ENCODE results near the gene PSMA3. TPM values are rescaled to one million over a fixed set of nuclear protein-coding genes. Genes with fewer than 3 reads are reported as not detected.

The PSMA3 gene
- total RNA-seq, 1 donor from 2014 or later, result 180 TPM

DNA sequence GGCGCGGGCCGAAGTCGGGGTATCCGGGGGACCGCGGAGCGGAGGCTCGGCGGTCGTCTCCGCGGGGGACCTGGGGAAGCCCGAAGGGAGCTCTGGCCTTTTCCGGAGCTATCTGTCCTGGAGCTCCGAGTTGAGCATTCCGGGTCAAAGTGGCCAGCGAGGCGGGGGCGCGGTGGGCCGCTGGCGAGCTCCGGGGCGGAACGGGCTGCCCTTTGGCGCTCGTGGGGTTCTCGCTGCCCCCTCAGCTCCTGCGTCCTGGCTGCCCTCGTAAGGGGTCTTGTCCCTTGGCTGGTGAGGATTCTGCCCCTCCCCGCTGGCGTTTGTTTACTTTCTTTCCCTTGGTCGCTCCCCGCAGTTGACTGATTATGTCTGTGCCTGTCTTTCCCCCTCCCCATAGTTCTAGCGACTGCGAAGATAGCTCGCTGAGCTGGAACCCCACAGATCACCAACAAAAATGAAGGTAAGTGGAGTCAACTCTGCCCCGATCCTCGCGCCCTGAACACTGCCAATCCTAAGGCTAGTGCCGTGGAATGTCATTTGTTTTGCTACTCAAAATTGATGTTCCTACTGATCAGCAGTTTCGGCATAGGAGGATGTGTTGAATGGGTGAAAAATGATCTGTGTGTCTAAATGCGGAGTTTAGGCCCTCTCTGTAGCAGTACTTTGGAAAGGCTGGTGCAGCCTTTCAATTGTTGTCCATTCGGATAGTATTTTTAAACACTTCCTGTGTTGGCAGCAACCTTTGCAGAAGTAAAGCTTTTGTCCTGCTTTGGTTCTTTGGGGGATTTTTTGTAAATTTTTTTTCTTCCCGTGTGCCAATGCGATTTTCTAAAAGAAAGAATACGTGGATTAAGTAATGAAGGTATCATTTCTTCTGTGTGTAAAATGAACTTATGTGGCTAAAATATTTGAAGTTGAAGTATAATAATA lies 55.0 kb downstream of the PSMA3 start:
- peaks cover 19% of the 10 kb centered on the region for H3K4me1 Mint-ChIP-seq (ENCODE audit: unreplicated experiment)
- TF ChIP-seq, protein P1, sequence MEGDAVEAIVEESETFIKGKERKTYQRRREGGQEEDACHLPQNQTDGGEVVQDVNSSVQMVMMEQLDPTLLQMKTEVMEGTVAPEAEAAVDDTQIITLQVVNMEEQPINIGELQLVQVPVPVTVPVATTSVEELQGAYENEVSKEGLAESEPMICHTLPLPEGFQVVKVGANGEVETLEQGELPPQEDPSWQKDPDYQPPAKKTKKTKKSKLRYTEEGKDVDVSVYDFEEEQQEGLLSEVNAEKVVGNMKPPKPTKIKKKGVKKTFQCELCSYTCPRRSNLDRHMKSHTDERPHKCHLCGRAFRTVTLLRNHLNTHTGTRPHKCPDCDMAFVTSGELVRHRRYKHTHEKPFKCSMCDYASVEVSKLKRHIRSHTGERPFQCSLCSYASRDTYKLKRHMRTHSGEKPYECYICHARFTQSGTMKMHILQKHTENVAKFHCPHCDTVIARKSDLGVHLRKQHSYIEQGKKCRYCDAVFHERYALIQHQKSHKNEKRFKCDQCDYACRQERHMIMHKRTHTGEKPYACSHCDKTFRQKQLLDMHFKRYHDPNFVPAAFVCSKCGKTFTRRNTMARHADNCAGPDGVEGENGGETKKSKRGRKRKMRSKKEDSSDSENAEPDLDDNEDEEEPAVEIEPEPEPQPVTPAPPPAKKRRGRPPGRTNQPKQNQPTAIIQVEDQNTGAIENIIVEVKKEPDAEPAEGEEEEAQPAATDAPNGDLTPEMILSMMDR (IDR thresholded peaks at IDR 0.05; ENCODE audit: unreplicated experiment), result no peak
- peak overlapping the region; percentile 97 for H3K27ac Mint-ChIP-seq (ENCODE audit: unreplicated experiment)
- H3K27me3 Mint-ChIP-seq (ENCODE audit: unreplicated experiment), result peaks cover 6% of the 10 kb centered on the region
- peak; percentile 36 for DNase-seq (ENCODE audit: low spot score)
- peaks cover 19% of the 10 kb centered on the region for H3K36me3 Mint-ChIP-seq (ENCODE audit: low read depth, unreplicated experiment)
- H3K9me3 Mint-ChIP-seq (ENCODE audit: unreplicated experiment), result no peaks in the 10 kb centered on the region
- H3K4me3 Mint-ChIP-seq (ENCODE audit: unreplicated experiment), result peak overlapping the region; percentile 100

DNA sequence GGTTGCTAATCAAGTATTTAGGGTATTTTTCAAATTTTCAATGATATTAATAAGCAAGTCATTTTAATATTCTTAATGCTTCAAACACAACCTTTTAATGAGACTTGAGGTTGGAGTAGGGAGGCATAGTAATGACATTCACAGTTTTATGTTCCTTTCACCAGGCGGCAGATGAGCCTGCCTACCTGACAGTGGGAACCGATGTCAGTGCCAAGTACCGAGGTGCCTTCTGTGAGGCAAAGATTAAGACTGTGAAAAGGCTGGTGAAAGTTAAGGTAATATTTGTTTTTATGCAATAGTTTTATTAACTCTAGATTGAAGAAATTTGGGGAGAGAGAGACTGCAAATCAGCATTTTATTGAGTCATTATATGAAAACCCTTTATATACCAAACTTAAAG lies 56.8 kb downstream of the PSMA3 start:
- Mint-ChIP-seq H3K36me3 (ENCODE audit: low read depth, unreplicated experiment) (peaks cover 19% of the 10 kb centered on the region), H3K27ac (ENCODE audit: unreplicated experiment) (no peak overlapping the region), H3K9me3 (ENCODE audit: unreplicated experiment) (no peaks in the 10 kb centered on the region), H3K4me1 (ENCODE audit: unreplicated experiment) (peaks cover 14% of the 10 kb centered on the region), H3K27me3 (ENCODE audit: unreplicated experiment) (peaks cover 6% of the 10 kb centered on the region), H3K4me3 (ENCODE audit: unreplicated experiment) (no peak overlapping the region)
- no peak for DNase-seq (ENCODE audit: low spot score)
- TF ChIP-seq, protein P1 (IDR thresholded peaks at IDR 0.05; ENCODE audit: unreplicated experiment), result no peak

- Mint-ChIP-seq H3K27ac (ENCODE audit: unreplicated experiment) (no peak overlapping the region), H3K27me3 (ENCODE audit: unreplicated experiment) (no peaks in the 10 kb centered on the region), H3K4me1 (ENCODE audit: unreplicated experiment) (no peaks in the 10 kb centered on the region), H3K4me3 (ENCODE audit: unreplicated experiment) (no peak overlapping the region), H3K9me3 (ENCODE audit: unreplicated experiment) (no peaks in the 10 kb centered on the region), H3K36me3 (ENCODE audit: low read depth, unreplicated experiment) (peaks cover 23% of the 10 kb centered on the region)
- TF ChIP-seq, protein P1 (IDR thresholded peaks at IDR 0.05; ENCODE audit: unreplicated experiment), result no peak
- no peak for DNase-seq (ENCODE audit: low spot score)
These were observed 61.1 kb downstream of the PSMA3 start for GRCh38 chr14:58305730-58306129.

GRCh38 chr14:58307597-58308316 lies 63.1 kb downstream of the PSMA3 start:
- H3K9me3 Mint-ChIP-seq (ENCODE audit: unreplicated experiment), result no peaks in the 10 kb centered on the region
- no peak for DNase-seq (ENCODE audit: low spot score)
- TF ChIP-seq, protein P1 (IDR thresholded peaks at IDR 0.05; ENCODE audit: unreplicated experiment), result no peak
- H3K36me3 Mint-ChIP-seq (ENCODE audit: low read depth, unreplicated experiment), result peaks cover 20% of the 10 kb centered on the region
- no peak overlapping the region for H3K27ac Mint-ChIP-seq (ENCODE audit: unreplicated experiment)
- H3K27me3 Mint-ChIP-seq (ENCODE audit: unreplicated experiment), result no peaks in the 10 kb centered on the region
- no peaks in the 10 kb centered on the region for H3K4me1 Mint-ChIP-seq (ENCODE audit: unreplicated experiment)
- H3K4me3 Mint-ChIP-seq (ENCODE audit: unreplicated experiment), result no peak overlapping the region
